Stimulated activated CD4-positive, alpha-beta T cell treated with anti-CD3 and anti-CD28 coated beads, TNF-alpha, amount 100 ng/mL, for 24 hours (primary cell): ENCODE measurements around the gene ZNF487.

Experiments used
- DNase-seq, 3 experiments: peaks; one replicate each; pipeline ENCODE4 v3.0.0-alpha.2; 2020; ENCODE audit warnings: low read depth in 3 of 3

The ZNF487 gene

DNA sequence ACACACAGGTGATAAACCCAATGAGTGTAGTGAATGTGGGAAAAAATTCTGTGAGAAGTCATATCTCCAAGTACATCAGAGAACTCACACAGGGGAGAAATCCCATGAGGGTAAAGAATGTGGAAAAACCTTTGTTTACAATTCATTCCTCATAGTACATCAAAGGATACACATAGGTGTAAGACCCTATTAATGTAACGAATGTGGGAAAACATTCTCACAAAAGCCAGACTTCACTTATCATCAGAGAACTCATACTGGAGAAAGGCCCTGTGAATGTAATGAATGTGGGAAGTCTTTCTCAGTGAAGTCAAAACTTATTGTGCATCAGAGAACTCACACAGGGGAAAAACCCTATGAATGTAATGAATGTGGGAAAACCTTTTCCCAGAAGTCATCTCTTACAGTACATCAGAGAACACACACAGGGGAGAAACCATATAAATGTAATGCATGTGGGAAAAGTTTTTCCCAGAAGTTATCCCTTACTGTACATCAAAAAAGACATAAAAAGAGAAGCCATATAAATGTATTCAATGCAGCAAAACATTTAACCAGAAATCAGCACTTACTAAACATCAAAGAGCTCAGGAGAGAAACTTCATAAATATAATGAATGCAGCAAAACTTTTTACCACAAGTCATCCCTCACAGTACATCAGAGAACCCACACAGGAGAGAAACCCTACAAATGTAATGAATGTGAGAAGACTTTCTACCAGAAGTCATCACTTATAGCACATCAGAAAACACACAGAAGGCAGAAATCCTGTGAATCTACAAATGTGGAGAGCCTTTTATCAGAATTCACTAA, 87.7 kb downstream of the ZNF487 start:
- DNase-seq, result no peak
